Measurements from ENCODE around the gene NR3C1.

DNA sequence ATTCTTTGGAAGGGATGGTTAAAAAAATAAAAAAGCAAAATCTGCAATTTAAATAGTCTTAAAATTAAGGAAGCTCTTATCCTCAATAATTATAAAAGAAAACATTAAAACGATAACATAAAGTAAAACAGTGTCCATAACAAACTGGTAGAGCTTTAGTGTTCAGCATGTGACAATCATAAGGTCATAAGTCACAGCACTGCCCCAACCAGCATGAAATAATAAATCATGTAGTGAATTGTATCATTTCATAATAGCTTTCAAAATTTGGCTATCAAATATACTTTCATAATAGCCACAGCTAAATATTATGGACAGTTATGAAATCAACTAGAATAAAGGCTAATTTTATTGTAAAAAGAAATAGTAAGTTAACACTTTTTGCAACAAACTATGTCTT lies 10.0 kb downstream of the NR3C1 start:
- no peak for TF ChIP-seq ARNT (IDR thresholded peaks at IDR 0.05)
- TF ChIP-seq SP1 (IDR thresholded peaks at IDR 0.05) = no peak
- TF ChIP-seq HDGF (IDR thresholded peaks at IDR 0.05; ENCODE audit: borderline replicate concordance) = no peak
- no peak for TF ChIP-seq ZNF384 (IDR thresholded peaks at IDR 0.05)
- TF ChIP-seq SUZ12 (IDR thresholded peaks at IDR 0.05) = no peak
- no peak for TF ChIP-seq TARDBP (IDR thresholded peaks at IDR 0.05)
- TF ChIP-seq L3MBTL2 (conservative IDR thresholded peaks at IDR 0.05) = no peak
- no peak for TF ChIP-seq BHLHE40 (IDR thresholded peaks at IDR 0.05; ENCODE audit: borderline replicate concordance)
- TF ChIP-seq CTBP1 (IDR thresholded peaks at IDR 0.05; ENCODE audit: borderline replicate concordance) = no peak
- no peak for TF ChIP-seq FOXM1 (IDR thresholded peaks at IDR 0.05; ENCODE audit: borderline replicate concordance)
- no peak for TF ChIP-seq FOXK2 (IDR thresholded peaks at IDR 0.05)
- no peak for TF ChIP-seq ELF4 (IDR thresholded peaks at IDR 0.05)

Measured in HEK293T (cell line).